NB4 (cell line): ENCODE data around the gene C14orf132.

Experiments used
- DNase-seq: peaks from one replicate; pipeline ENCODE4 v3.0.0; 2010; ENCODE audit warnings: low read depth
- H3K4me3 ChIP-seq: one replicate; pipeline ENCODE4 v1.5.1; 2011; ENCODE audit warnings: mild to moderate bottlenecking, low read depth, low read length, moderate library complexity
- MYC ChIP-seq: IDR thresholded peaks from 2 replicates; pipeline ENCODE4 v1.6.1; 2011; ENCODE audit warnings: low read depth, low read length
- POLR2A ChIP-seq: IDR thresholded peaks from 2 replicates; pipeline ENCODE4 v1.6.1; 2011; ENCODE audit warnings: mild to moderate bottlenecking; ENCODE audit not compliant: insufficient read length; ENCODE audit errors: extremely low read depth
- TF ChIP-seq, protein P1 (sequence below): IDR thresholded peaks from one replicate; pipeline ENCODE4 v1.5.1; 2012; ENCODE audit warnings: low read depth, low read length
- TF ChIP-seq, protein P2 (sequence below): IDR thresholded peaks from 2 replicates; pipeline ENCODE4 v1.6.1; 2011; ENCODE audit warnings: low read depth, low read length

The C14orf132 gene

DNA sequence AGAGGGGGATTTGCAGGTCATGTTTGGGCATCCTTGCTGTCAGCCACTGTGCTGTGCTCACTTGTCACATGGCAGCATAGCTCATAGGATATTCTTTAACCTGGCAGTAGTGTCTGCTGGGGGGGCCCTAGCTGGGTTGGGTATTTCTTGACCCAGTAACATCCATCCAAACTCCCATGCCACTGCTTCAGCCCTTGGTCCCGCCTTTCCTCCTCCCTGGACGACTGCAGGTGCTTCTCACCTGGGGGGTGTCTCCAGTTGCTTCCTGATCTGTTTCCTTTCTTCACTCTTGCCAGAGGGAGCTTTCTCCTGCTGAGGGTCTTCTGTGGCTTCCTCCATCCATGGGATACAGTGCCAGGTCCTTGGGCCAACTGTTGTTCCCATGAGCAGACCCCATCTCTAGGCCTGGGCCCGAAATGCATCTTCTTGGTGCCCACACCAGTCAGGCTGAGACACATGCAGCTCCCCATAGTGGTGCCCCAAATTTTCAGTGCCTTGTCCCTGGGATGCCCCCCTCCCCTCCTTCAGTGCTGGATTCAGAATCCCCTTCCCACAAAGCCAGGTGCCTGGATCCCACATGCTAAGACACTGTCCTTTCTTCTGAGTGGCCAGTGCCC, 20.5 kb downstream of the C14orf132 start:
- TF ChIP-seq MYC (no peak), POLR2A (no peak)
- TF ChIP-seq, protein P1, sequence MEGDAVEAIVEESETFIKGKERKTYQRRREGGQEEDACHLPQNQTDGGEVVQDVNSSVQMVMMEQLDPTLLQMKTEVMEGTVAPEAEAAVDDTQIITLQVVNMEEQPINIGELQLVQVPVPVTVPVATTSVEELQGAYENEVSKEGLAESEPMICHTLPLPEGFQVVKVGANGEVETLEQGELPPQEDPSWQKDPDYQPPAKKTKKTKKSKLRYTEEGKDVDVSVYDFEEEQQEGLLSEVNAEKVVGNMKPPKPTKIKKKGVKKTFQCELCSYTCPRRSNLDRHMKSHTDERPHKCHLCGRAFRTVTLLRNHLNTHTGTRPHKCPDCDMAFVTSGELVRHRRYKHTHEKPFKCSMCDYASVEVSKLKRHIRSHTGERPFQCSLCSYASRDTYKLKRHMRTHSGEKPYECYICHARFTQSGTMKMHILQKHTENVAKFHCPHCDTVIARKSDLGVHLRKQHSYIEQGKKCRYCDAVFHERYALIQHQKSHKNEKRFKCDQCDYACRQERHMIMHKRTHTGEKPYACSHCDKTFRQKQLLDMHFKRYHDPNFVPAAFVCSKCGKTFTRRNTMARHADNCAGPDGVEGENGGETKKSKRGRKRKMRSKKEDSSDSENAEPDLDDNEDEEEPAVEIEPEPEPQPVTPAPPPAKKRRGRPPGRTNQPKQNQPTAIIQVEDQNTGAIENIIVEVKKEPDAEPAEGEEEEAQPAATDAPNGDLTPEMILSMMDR = no peak
- TF ChIP-seq, protein P2, sequence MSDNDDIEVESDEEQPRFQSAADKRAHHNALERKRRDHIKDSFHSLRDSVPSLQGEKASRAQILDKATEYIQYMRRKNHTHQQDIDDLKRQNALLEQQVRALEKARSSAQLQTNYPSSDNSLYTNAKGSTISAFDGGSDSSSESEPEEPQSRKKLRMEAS = no peak
- DNase-seq = no peak
- H3K4me3 ChIP-seq = no peak overlapping the region

DNA sequence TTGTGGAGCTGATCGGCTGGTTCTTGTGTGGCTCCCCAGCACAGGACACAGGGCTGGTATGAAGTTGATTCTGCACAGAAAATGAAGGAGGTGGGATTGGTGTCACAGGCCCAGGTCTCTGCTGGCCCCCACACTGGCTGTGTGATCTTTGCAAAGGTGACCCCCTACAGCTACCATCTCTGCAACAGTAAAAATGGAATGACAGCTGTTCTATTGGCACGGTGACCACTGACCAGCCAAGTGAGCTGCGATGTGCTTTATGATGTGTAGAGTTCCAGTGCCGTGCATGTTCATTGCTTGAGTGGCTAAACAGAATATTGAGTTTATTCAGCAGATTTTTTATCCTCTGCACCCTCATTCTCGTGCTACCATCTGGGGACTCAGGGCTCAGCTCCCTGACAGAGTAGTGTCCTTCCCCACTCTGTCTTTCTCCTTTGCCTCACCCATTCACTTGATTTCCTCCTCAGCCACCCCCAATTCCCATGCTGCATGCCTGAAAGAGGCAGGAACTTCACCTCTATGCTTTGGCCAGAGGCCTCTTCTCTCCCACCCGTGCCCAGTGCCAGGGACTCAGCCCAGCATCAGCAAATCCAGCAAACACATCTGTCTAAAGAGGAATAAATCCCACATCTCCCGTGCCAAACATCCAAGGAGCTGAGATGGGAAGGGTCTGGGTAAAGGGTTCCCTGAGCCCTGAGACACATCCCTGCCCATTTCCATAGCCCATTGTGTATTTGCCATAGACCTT, 21.2 kb downstream of the C14orf132 start:
- no peak overlapping the region for H3K4me3 ChIP-seq
- no peak for DNase-seq
- TF ChIP-seq MYC = no peak
- no peak for TF ChIP-seq POLR2A
- TF ChIP-seq, protein P2 = no peak
- TF ChIP-seq, protein P1 = no peak

DNA sequence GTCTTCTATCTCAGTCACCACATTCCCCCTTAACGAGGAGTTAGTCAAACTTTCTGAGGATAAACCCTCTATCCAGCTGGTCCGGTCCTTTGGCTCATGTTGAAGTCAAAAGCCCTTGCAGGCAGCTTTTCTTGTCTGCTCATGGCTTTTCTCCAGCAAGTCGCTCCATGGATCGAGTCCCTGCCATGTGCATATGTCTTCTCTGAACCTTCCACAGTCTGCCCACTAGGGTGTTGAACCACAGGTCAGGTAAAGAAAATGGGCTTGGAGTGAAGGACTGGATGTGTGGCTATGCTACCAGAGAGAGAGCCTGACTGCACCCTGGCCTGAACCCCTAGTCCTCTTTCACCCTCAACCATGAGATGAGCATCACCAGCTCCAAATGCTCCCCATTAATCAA, 22.8 kb downstream of the C14orf132 start:
- H3K4me3 ChIP-seq = no peak overlapping the region
- TF ChIP-seq, protein P1 = no peak
- TF ChIP-seq POLR2A (no peak), MYC (no peak)
- TF ChIP-seq, protein P2 = no peak
- no peak for DNase-seq

DNA sequence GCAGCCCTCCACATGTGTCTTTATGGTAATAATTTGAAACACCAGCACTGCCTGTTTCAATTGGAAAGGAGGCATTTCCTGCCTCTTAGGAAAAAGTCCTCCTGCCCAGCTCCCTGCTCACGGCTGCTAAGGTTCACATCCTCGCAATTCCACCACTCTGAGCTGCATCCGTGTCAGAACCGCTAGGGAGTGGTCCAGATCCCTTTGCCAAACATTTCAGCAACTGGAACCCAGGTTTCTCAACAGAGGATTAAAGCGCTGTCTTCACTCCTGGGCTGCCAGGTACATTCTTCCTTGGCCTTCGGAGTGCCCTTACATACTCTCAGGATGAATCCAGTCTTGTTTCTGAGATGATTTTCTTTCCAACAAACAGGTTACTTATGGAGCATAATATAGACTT, 23.3 kb downstream of the C14orf132 start:
- H3K4me3 ChIP-seq = no peak overlapping the region
- TF ChIP-seq MYC (no peak), POLR2A (no peak)
- TF ChIP-seq, protein P2 = no peak
- TF ChIP-seq, protein P1 = no peak
- DNase-seq = no peak

DNA sequence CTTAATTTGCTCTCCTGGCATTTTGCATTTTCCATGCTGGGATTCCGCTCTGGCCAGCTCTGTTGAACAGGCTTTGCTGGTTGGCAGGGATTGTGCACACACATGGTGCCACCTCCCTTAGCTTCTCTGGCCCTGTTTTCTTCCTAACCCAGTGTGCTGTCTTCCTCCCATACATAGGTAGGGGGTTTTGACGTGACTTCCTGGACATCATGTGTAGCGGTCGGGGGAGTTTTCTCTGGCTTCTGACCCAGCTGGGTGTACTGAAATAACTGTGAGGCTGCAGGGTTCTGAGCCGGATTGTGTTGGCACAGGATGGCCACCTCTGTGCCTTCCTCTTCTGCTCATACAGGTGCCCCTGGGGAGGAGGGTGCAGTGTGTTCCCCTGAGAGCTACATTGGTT, 25.7 kb downstream of the C14orf132 start:
- H3K4me3 ChIP-seq = no peak overlapping the region

More for the DNA sequence above, 25.7 kb downstream of the C14orf132 start:
- TF ChIP-seq, protein P2 = no peak
- no peak for TF ChIP-seq POLR2A
- no peak for TF ChIP-seq MYC
- TF ChIP-seq, protein P1 = no peak
- DNase-seq = no peak
